Epithelial cell of proximal tubule (primary cell): ENCODE measurements around the gene ZNF384. TPM values are rescaled to one million over a fixed set of nuclear protein-coding genes. Genes with fewer than 3 reads are reported as not detected.

ENCODE experiments used
- DNase-seq: peaks from one replicate; pipeline ENCODE4 v3.0.0-alpha.2; 2011; ENCODE audit warnings: low read depth
- H3K4me3 ChIP-seq: 2 replicates; pipeline ENCODE4 v1.5.1; 2011; ENCODE audit warnings: low read depth, mild to moderate bottlenecking, low read length
- CTCF ChIP-seq: conservative IDR thresholded peaks from 2 replicates; pipeline ENCODE4 v1.5.1; 2012; ENCODE audit warnings: low read depth, mild to moderate bottlenecking, low read length
- total RNA-seq: library from RNA; depleted of rRNA; stranded (reverse); fragments of >200 nt; gene quantifications from 2 replicates; pipeline ENCODE4 v1.2.3, GENCODE V29; 2015

Gene ZNF384
- total RNA-seq, 1 donor from 2014 or later, result 19.9 TPM

- DNase-seq, result no peak
- no peak for TF ChIP-seq CTCF
- no peak overlapping the region for H3K4me3 ChIP-seq
Observed at GRCh38 chr12:6632026-6632983, 56.9 kb downstream of the ZNF384 start.

DNA sequence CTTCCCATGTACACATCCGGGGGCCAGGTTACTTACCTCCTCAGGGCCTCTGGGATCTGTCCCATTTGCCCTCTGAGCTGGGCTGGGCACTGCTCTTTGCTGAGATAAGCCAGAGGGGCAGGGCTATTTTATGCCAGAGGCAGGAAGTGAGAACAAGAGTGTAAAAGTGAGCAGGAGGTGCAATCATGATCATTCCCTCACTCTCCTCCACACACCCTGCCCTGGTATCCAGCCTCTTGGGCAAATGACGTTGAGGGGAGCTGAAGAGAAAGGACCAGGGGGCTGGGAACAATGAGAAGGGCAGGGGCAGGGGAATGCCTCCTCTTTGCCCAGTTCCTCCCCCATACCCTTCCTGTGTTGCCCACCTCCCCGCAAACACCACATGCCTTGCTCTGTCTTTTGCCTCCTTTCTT is 57.6 kb downstream of the ZNF384 start:
- DNase-seq, result no peak
- H3K4me3 ChIP-seq, result no peak overlapping the region
- no peak for TF ChIP-seq CTCF

GRCh38 chr12:6630736-6631135 is 58.4 kb downstream of the ZNF384 start:
- no peak for DNase-seq
- no peak overlapping the region for H3K4me3 ChIP-seq
- TF ChIP-seq CTCF, result no peak

DNA sequence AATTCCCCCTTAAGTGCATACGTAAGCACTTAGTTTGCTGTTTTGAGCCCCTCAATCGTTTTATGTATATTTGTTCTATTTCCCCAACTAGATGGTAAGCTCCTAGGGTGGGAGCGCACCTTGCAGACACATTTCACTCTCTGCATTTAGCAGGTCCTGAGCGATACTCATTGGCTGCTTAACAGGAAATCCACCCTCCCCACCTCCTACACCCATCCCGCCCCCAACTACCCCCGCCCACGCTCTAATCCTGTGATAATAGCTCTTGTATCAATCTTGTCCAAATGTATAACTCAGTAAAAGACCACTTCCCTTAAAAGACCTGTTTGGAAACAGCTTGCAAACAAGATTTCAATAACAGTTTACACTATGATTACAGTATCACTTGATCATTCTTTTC is 61.6 kb downstream of the ZNF384 start:
- TF ChIP-seq CTCF, result no peak
- no peak overlapping the region for H3K4me3 ChIP-seq
- DNase-seq, result no peak

- no peak for DNase-seq
- TF ChIP-seq CTCF, result no peak
- no peak overlapping the region for H3K4me3 ChIP-seq
Observed at GRCh38 chr12:6626654-6627283, 62.4 kb downstream of the ZNF384 start.

- TF ChIP-seq CTCF, result no peak
- no peak overlapping the region for H3K4me3 ChIP-seq
- DNase-seq, result no peak
Observed at GRCh38 chr12:6620885-6621274, 68.3 kb downstream of the ZNF384 start.
